WTC11 (cell line): ENCODE data around the gene TTLL13. TPM values are rescaled to one million over a fixed set of nuclear protein-coding genes. Genes with fewer than 3 reads are reported as not detected.

Experiments used
- ATAC-seq: fragments of 200-7000 bp; cut with Tn5 transposase; 2 replicates; pipeline ENCODE4 v1.10.0; 2021; ENCODE audit warnings: mild to moderate bottlenecking, moderate library complexity
- CTCF ChIA-PET: fragments of 300-600 bp; sonication (Branson Sonifier 250); formaldehyde crosslinking; loops from one replicate; lab custom pipeline; 2021; ENCODE audit warnings: antibody characterized with exemption; lab: Charles Lee
- POLR2A ChIA-PET: fragments of 350-600 bp; sonication (Branson Sonifier 250); formaldehyde crosslinking; loops from one replicate; lab custom pipeline; 2021; ENCODE audit warnings: antibody characterized with exemption; lab: Charles Lee
- DNase-seq: peaks from one replicate; pipeline ENCODE4 v3.0.0; 2021; ENCODE audit warnings: low spot score
- H3K27ac Mint-ChIP-seq: 2 replicates; pipeline ENCODE4 v1.8.0; 2021; ENCODE audit warnings: mixed read lengths
- H3K27me3 Mint-ChIP-seq: 2 replicates; pipeline ENCODE4 v1.8.0; 2021; ENCODE audit warnings: low read depth, mild to moderate bottlenecking, moderate library complexity, mixed read lengths
- H3K36me3 Mint-ChIP-seq: 2 replicates; pipeline ENCODE4 v1.8.0; 2021; ENCODE audit warnings: mixed read lengths
- H3K4me1 Mint-ChIP-seq: 2 replicates; pipeline ENCODE4 v1.8.0; 2022; ENCODE audit warnings: mixed read lengths
- H3K4me3 Mint-ChIP-seq: 2 replicates; pipeline ENCODE4 v1.8.0; 2021; ENCODE audit warnings: mild to moderate bottlenecking, moderate library complexity, mixed read lengths
- H3K9me3 Mint-ChIP-seq: 2 replicates; pipeline ENCODE4 v1.8.0; 2021; ENCODE audit warnings: mixed read lengths
- CDX4 ChIP-seq: fragments of 250-450 bp; sonication (Bioruptor Pico); IDR thresholded peaks from 2 replicates; pipeline ENCODE4 v1.9.0; 2021; ENCODE audit warnings: moderate library complexity, mild to moderate bottlenecking, inconsistent platforms, borderline replicate concordance
- FOXP1 ChIP-seq: sonication (generic); formaldehyde crosslinking; IDR thresholded peaks from 2 replicates; pipeline ENCODE4 v1.8.0; 2022; ENCODE audit warnings: missing genetic modification reagents, mild to moderate bottlenecking, moderate library complexity, borderline replicate concordance
- IRF2 ChIP-seq: sonication (generic); formaldehyde crosslinking; IDR thresholded peaks from 2 replicates; pipeline ENCODE4 v1.8.0; 2022; ENCODE audit warnings: low read depth, missing genetic modification reagents, borderline replicate concordance
- JAZF1 ChIP-seq: fragments of 250-450 bp; sonication (Bioruptor Pico); IDR thresholded peaks from 2 replicates; pipeline ENCODE4 v1.9.0; 2021; ENCODE audit warnings: moderate library complexity, mild to moderate bottlenecking, inconsistent platforms
- JUN ChIP-seq: sonication (generic); formaldehyde crosslinking; IDR thresholded peaks from 2 replicates; pipeline ENCODE4 v1.8.0; 2023; ENCODE audit warnings: mild to moderate bottlenecking, missing genetic modification reagents
- RORB ChIP-seq: fragments of 250-450 bp; sonication (Bioruptor Pico); IDR thresholded peaks from 2 replicates; pipeline ENCODE4 v1.9.0; 2021; ENCODE audit warnings: mild to moderate bottlenecking
- SP1 ChIP-seq: sonication (generic); formaldehyde crosslinking; conservative IDR thresholded peaks from 2 replicates; pipeline ENCODE4 v1.8.1; 2022; ENCODE audit warnings: missing genetic modification reagents
- TEAD1 ChIP-seq: sonication (generic); formaldehyde crosslinking; IDR thresholded peaks from 2 replicates; pipeline ENCODE4 v1.8.0; 2022; ENCODE audit warnings: mild to moderate bottlenecking, missing genetic modification reagents
- ZBTB43 ChIP-seq: sonication (generic); formaldehyde crosslinking; IDR thresholded peaks from 2 replicates; pipeline ENCODE4 v1.8.1; 2023; ENCODE audit warnings: mild to moderate bottlenecking, missing genetic modification reagents
- ZMAT4 ChIP-seq: fragments of 250-450 bp; sonication (Bioruptor Pico); IDR thresholded peaks from 2 replicates; pipeline ENCODE4 v1.9.0; 2021; ENCODE audit warnings: mild to moderate bottlenecking
- ZNF263 ChIP-seq: sonication (generic); formaldehyde crosslinking; IDR thresholded peaks from 2 replicates; pipeline ENCODE4 v1.8.1; 2022; ENCODE audit warnings: low read depth, mild to moderate bottlenecking, moderate library complexity, missing genetic modification reagents
- ZNF317 ChIP-seq: sonication (generic); formaldehyde crosslinking; IDR thresholded peaks from 2 replicates; pipeline ENCODE4 v1.8.1; 2023; ENCODE audit warnings: low read depth, mild to moderate bottlenecking, moderate library complexity, missing genetic modification reagents, borderline replicate concordance
- ZNF416 ChIP-seq: fragments of 250-450 bp; sonication (Bioruptor Pico); IDR thresholded peaks from 2 replicates; pipeline ENCODE4 v1.9.0; 2021; ENCODE audit warnings: mild to moderate bottlenecking, inconsistent platforms
- ZNF425 ChIP-seq: fragments of 250-450 bp; sonication (Bioruptor Pico); conservative IDR thresholded peaks from 2 replicates; pipeline ENCODE4 v1.9.0; 2021; ENCODE audit warnings: mild to moderate bottlenecking
- ZSCAN18 ChIP-seq: fragments of 250-450 bp; sonication (Bioruptor Pico); IDR thresholded peaks from 2 replicates; pipeline ENCODE4 v2.1.2; 2022; ENCODE audit warnings: mild to moderate bottlenecking, moderate library complexity
- total RNA-seq: library from RNA; stranded (reverse); gene quantifications from 3 replicates; pipeline ENCODE4 v1.2.3, GENCODE V29; 2021
- TF ChIP-seq, protein P1 (sequence below): sonication (generic); formaldehyde crosslinking; conservative IDR thresholded peaks from 2 replicates; pipeline ENCODE4 v1.8.1; 2023; ENCODE audit warnings: mild to moderate bottlenecking, low read depth, missing genetic modification reagents, moderate library complexity
- TF ChIP-seq, protein P2 (sequence below): fragments of 200-600 bp; IDR thresholded peaks from 2 replicates; pipeline ENCODE4 v1.8.0; 2022; ENCODE audit warnings: antibody characterized with exemption
- TF ChIP-seq, protein P3 (sequence below): sonication (generic); formaldehyde crosslinking; conservative IDR thresholded peaks from 2 replicates; pipeline ENCODE4 v1.8.1; 2022; ENCODE audit warnings: mild to moderate bottlenecking, missing genetic modification reagents

The TTLL13 gene
- total RNA-seq, 1 experiment from 2014 or later: 0.48 TPM

DNA sequence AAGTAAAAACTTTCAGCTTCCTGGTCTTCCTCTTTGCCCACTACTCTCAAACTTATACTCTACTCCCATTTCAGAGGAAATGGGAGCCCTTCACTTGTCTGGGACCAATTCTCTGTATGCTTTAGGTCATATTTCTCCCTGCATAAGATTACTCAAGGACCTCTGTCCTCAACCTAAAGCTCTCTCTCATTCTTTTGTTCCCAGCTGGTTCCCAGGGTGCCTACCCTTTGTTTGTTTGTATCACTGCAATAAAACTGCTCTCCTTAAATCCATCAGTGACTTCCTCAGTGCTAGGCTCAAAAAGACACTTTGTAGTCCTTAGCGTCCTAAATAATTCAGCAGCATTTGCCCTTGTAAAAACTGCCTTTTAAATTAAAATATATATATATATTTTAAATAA is 19.1 kb downstream of the TTLL13 start:
- TF ChIP-seq IRF2: no peak
- no peak for TF ChIP-seq ZNF425 (CRISPR knock-in tag)
- no peak for TF ChIP-seq CDX4
- no peak for TF ChIP-seq ZNF416 (CRISPR knock-in tag)
- no peak for TF ChIP-seq ZMAT4 (CRISPR knock-in tag)
- no peak for TF ChIP-seq JAZF1 (CRISPR knock-in tag)
- no peak for TF ChIP-seq ZNF317 (CRISPR knock-in tag)
- no peak for TF ChIP-seq ZBTB43 (CRISPR knock-in tag)
- TF ChIP-seq TEAD1: no peak
- TF ChIP-seq RORB: no peak
- TF ChIP-seq, protein P1, sequence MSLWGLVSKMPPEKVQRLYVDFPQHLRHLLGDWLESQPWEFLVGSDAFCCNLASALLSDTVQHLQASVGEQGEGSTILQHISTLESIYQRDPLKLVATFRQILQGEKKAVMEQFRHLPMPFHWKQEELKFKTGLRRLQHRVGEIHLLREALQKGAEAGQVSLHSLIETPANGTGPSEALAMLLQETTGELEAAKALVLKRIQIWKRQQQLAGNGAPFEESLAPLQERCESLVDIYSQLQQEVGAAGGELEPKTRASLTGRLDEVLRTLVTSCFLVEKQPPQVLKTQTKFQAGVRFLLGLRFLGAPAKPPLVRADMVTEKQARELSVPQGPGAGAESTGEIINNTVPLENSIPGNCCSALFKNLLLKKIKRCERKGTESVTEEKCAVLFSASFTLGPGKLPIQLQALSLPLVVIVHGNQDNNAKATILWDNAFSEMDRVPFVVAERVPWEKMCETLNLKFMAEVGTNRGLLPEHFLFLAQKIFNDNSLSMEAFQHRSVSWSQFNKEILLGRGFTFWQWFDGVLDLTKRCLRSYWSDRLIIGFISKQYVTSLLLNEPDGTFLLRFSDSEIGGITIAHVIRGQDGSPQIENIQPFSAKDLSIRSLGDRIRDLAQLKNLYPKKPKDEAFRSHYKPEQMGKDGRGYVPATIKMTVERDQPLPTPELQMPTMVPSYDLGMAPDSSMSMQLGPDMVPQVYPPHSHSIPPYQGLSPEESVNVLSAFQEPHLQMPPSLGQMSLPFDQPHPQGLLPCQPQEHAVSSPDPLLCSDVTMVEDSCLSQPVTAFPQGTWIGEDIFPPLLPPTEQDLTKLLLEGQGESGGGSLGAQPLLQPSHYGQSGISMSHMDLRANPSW (CRISPR knock-in tag): no peak
- no peak for TF ChIP-seq ZNF263
- TF ChIP-seq, protein P2, sequence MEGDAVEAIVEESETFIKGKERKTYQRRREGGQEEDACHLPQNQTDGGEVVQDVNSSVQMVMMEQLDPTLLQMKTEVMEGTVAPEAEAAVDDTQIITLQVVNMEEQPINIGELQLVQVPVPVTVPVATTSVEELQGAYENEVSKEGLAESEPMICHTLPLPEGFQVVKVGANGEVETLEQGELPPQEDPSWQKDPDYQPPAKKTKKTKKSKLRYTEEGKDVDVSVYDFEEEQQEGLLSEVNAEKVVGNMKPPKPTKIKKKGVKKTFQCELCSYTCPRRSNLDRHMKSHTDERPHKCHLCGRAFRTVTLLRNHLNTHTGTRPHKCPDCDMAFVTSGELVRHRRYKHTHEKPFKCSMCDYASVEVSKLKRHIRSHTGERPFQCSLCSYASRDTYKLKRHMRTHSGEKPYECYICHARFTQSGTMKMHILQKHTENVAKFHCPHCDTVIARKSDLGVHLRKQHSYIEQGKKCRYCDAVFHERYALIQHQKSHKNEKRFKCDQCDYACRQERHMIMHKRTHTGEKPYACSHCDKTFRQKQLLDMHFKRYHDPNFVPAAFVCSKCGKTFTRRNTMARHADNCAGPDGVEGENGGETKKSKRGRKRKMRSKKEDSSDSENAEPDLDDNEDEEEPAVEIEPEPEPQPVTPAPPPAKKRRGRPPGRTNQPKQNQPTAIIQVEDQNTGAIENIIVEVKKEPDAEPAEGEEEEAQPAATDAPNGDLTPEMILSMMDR: no peak
- TF ChIP-seq SP1: no peak
- no peak for TF ChIP-seq ZSCAN18 (CRISPR knock-in tag)
- no peak for TF ChIP-seq FOXP1 (CRISPR knock-in tag)
- TF ChIP-seq, protein P3, sequence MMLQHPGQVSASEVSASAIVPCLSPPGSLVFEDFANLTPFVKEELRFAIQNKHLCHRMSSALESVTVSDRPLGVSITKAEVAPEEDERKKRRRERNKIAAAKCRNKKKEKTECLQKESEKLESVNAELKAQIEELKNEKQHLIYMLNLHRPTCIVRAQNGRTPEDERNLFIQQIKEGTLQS (CRISPR knock-in tag): no peak
- no peak for TF ChIP-seq JUN (CRISPR knock-in tag)
- POLR2A ChIA-PET: interaction anchor here (0.5 kb wide), 1 partner anchor 54 kb away, joined by 3 read pairs; no protein-coding TSS in a partner anchor
- Mint-ChIP-seq H3K4me1 (peaks cover 40% of the 10 kb centered on the region), H3K27me3 (no peaks in the 10 kb centered on the region), H3K4me3 (peak overlapping the region; percentile 95), H3K36me3 (peaks cover 47% of the 10 kb centered on the region), H3K27ac (peak overlapping the region; percentile 80), H3K9me3 (no peaks in the 10 kb centered on the region)
- DNase-seq (no peak), ATAC-seq (no peak)
- CTCF ChIA-PET: interaction anchor here (0.6 to 1.8 kb wide), 10 partner anchors 13 to 666 kb away, joined by 3 to 9 read pairs (median 4); partner anchors contain the start of genes CIB1 and UNC45A
